Stimulated activated CD8-positive, alpha-beta memory T cell treated with anti-CD3 and anti-CD28 coated beads, Interleukin-12 subunit alpha, Interleukin-12 subunit beta, amount 100 ng/mL, for 1 hour (primary cell): ENCODE data around the gene TRUB1.
"Not testable (repeated sequence)": the region's sequence is repeated elsewhere in the genome, so short reads cannot be mapped to it uniquely, and the experiment has no call there.

Source experiments
- DNase-seq: peaks from one replicate; pipeline ENCODE4 v3.0.0-alpha.2; 2020; ENCODE audit warnings: low read depth

Gene TRUB1

DNA sequence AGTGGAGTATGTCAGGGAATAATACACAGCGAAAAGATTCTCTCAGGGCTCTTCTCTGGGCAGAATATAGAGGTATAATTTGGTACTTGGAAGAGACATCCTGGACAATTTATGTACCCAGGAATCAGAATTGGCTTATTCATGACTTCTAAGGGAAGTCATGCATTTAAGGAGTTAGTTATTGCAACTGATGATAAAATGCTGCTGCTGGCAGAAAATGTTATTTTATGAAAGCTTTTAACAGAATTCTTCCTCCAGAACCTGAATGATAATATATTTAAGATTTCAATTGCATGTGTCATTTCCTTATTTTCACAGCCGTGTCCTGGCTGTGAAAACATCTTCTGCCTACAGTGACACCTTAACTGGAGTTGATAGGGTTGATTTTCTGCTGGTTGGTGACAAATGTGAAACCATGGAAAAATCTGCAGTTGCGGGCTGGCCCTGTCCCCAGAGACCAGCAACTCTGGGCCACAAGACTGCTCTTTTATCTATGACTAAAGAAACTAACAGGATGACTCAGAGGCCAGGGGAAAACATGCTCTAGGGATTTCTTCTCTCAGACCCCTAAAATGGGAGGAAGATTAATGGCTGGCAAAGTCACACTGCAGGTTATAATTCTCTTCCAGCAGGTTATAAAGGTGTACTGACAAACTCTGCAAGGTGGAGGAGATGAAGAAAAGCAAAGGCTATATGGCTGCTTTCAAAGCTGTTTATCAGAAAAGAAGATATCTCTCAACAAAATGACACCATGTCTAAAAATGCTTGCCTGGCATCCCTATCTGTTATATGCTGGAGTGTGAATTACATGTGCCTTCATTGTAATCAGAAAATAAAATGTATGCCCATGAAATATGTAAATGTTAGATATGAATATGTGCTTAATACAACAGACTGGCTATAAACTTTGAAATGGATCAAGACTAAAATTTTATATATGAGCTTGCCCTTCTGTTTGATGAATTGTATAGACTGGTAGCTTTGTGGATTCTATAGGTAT, 12.1 kb upstream of the TRUB1 start:
- DNase-seq, result no peak

DNA sequence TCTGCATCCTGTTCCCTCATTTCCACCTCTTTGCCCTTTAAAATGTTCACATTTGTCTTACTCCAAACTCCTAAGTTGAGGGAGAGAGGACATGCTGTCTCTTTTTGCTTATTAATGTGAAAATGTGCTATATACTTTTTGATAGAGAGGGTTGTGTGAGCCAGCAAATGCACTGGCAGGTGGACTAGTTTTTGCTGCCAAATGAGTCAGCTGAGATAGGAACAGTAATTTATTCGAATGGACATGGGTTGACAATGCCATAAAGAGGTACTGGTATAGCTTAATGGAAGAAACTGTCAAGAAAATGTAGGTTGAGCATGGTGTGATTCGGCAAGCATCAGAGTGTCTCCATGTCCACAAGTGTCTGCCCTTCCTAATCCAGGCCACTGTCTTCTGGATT, 9.2 kb upstream of the TRUB1 start:
- no peak for DNase-seq

GRCh38 chr10:114930320-114930719, 7.7 kb upstream of the TRUB1 start:
- no peak for DNase-seq

DNA sequence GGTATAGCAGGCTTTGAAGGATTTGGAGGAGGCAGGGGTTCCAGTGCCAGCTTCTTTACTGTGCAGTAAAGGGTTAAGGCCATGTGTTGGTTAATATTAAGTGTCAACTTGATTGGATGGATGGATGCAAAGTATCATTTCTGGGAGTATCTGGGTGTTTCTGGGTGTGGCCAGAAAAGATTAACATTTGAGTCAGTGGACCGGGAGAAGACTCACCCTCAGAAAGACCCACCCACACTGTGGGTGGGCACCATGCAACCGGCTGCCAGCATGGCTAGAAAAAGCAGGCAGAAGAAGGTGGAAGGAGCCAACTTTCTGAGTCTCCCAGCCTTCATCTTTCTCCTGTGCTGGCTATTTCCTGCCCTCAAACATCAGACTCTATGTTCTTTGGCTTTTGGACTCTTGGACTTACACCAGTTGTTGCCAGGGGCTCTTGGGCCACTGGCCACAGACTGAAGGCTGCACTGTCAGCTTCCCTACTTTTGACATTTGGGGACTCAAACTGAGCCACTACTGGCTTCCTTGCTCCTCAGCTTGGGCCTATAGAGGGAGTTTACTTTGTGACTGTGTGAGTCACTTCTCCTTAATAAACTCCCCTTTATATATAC, 6.8 kb upstream of the TRUB1 start:
- no peak for DNase-seq

GRCh38 chr10:114932225-114932624, 5.8 kb upstream of the TRUB1 start:
- DNase-seq, result no peak

DNA sequence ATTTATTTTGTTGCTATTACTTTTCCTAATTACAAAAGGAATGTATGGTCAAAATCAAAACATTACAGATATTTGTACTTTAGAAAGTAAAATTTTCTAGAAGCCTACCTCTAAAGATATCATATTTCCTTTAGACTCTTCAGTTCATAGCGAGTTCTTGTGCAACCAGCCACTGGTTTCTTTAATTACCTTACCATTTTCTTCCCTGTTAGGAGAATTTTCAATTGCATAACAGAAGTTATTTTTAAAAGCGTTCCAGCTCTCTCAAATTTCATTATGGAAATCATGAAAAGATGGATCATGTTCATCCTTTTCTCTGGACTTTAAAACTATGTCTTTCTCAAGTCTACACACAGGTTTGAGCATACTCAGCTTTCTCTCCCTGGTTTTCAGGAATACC, 5.0 kb upstream of the TRUB1 start:
- DNase-seq, result no peak

GRCh38 chr10:114933588-114933987, 4.4 kb upstream of the TRUB1 start:
- no peak for DNase-seq

DNA sequence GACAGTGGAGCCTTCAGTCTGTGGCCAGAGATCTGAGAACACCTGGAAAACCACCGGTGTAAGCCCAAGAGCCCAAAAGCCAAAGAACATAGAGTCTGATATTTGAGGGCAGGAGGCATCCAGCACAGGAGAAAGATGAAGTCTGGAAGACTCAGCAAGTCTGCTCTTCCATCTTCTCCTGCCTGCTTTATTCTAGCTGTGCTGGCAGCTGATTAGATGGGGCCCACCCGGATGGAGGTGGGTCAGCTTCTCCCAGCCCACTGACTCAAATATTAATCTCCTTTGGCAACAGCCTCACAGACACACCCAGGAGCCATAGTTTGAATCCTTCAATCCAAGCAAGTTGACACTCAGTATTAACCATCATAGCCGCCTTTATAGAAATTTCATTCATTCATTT, 4.0 kb upstream of the TRUB1 start:
- DNase-seq, result not testable (repeated sequence)

DNA sequence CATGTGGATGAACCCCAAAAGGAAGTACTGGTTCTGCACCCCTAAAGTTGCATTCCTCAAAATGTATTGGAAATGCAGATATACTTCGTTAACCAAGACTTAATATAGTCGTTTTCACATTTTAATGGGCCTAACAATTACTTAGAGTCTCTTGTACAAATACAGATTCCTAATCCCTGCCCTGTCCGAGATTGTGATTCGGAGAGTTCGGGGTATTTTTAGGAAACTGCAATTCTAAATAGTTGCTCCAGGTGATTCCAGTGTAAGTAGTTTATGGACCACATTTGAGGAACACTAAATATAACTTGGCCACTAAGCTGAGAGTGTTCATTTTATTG, 830 bp downstream of the TRUB1 start:
- DNase-seq, result no peak

DNA sequence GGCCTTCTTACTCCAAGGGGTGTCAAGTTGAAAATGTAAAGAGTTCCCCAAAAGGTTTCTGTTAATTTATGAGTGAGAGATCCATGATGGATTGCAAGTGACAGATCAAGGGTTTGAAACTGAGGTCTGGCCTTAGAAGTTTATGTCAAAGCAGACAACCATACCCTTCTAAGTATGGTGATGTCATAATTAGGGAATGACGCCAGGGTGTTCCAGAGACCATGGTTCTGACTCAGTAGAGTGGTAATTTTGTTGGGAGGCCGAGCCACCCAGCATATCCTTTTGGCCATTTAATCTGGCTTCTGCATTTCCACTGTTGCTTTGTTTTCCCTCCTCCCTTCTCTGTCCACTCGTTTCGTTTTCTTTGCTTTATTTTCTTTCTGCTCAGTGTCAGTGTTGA, 2.7 kb downstream of the TRUB1 start:
- DNase-seq, result no peak

DNA sequence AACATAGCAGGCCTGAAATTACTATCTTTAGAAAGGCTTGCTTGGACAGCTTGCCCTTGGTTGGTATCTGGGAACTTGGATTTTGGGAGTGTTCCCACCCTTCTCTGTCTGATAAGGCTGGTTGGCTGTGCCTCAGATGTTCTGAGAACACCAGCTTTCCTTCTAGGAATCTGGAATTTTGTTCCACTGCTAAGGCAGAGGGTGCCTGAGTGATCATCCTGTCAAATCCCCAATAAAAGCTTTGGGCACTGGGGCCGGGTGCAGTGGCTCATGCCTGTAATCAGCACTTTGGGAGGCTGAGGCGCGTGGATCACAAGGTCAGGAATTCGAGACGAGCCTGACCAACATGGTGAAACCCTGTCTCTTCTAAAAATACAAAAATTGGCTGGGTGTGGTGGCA, 5.0 kb downstream of the TRUB1 start:
- DNase-seq, result no peak

- DNase-seq, result no peak
These were observed 15.1 kb downstream of the TRUB1 start for GRCh38 chr10:114953047-114953446.

DNA sequence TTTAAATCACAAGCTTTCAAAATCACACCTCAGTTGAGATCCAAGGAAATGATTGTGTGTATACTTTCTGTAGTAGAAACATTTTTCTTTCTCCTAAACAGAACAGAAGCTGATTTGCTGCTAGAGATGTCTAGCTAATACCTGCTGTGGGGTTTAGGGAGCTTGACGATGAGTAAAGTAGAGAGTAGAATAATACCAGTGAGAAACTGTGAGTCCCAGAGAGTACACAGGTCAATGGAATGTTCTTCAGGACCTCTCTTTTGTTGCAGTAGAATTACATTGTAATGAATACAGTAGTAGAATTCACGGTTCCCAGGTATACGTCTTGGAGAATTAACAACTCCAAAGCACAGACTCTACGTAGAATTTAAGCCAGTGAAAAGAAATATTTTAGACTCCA, 18.0 kb downstream of the TRUB1 start:
- no peak for DNase-seq

DNA sequence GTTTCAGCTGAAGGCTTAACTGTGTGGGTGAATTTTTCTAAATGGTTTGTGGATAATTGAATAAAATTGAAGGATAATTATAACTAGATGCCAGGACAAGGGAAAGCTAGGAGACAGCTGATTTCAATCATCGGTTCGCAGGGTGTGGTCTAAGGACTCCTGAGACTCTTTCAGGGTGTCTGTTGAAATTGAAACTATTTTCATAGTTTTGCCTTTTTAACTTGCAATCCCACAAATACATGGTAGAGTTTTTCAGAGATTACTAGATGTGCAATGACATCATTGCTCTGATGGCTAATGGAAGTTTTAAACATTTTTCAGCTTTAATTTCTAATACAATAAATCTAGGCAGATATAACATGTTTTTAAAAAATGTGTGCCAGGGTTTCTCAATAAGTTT, 18.5 kb downstream of the TRUB1 start:
- DNase-seq, result no peak

DNA sequence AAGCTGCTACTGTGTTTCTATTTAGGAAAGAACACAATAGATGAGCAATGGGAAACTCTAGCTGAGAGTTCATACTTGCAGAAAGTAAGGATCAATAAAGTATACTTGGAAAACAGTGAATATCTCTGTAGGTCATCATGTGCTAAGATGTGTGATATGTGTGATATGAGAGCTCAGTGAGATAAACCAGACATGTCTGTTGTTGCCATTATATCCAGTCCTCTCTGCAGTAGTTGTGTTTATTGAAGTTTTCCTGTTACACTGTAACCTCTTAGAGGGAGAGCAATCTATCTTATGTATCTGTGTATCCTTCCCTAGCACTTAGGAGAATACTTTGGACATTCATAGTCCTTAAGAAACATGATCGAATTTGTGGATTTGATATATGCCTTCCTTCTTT, 19.1 kb downstream of the TRUB1 start:
- DNase-seq, result no peak

- DNase-seq, result no peak
These were observed 19.7 kb downstream of the TRUB1 start for GRCh38 chr10:114957673-114958072.

- no peak for DNase-seq
These were observed 24.4 kb downstream of the TRUB1 start for GRCh38 chr10:114962441-114962840.

DNA sequence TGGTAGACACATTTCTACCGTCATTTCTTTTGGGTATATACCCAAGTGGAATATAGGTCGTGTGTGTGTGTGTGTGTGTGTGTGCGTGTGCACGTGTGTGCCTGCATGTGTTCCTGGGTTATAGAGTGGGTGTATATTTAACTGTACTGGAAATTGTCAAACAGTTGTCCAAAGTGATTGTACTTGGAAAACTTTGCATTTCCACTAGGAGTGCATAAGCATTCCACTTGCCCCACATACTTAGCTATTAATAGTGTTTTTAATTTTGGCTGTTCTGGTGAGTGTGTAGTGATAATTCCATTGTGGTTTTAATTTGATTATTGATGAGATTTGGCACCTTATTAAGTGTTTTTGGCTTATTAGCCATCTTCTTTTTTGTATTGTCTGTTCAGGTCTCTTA, 25.9 kb downstream of the TRUB1 start:
- DNase-seq, result no peak

DNA sequence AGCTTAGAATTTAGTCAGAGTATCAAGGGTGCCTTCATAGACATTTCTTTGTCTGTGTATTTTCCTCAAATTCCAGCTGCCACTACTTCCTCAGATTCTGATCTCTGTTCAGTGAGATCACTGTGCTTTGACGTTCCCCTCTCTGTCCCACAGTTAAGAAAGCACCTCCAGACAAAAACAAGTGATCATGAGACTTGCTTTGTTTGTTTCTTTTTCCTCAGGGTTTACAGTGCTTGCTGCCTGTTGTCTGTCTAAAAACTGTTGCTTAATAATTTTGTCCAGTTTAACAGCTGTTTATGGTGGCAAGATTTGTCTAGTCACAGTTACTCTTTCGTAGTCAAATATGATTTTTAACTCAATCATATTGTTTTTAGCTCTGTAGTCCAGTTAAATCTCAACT, 29.1 kb downstream of the TRUB1 start:
- DNase-seq, result no peak

DNA sequence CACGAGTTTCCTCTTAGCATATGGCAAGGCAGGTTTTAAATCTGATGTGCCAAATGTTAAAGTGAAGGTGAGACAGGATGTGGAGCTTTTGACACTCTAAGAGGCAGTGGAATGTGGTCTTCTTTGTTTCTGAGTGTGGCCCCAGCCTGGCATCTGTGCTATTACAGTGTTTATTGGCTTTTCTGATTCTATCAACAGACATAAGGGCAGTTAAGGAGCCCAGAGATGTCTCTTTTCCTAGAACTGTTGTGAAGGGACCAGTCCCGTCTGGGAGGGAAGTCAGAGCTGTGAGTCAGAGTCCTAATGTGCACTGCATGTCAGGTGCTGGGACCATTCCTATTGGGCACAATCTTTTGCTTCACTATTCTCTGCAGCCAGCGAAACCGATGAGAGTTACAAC, 32.5 kb downstream of the TRUB1 start:
- no peak for DNase-seq

- DNase-seq, result no peak
These were observed 35.3 kb downstream of the TRUB1 start for GRCh38 chr10:114973306-114973705.

- DNase-seq, result no peak
These were observed 36.0 kb downstream of the TRUB1 start for GRCh38 chr10:114973997-114974396.

DNA sequence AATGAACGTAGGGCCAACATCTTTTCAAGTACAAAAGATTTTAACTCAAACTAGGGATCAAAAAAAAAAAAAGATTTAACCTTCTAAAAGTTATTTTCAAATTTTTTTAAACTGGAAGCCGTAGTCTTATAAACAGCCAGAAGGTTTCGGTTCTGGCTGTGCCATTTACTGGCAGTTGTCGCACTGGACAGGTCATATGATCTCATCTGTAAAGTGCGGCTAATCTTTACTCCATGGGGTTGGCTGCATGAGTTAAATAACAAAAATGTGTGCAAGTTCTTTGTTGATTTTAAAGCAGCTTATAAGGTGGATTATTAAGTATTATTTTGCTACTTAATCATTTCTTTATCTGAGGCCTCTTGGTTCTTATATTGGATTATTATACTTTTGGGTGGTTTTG, 36.6 kb downstream of the TRUB1 start:
- no peak for DNase-seq

GRCh38 chr10:114975091-114975490, 37.1 kb downstream of the TRUB1 start:
- DNase-seq, result no peak
